HG02973 (cell line): ENCODE data around the gene RSPRY1.
"Not testable (repeated sequence)": the region's sequence is repeated elsewhere in the genome, so short reads cannot be mapped to it uniquely, and the experiment has no call there.

ENCODE experiments used
- ATAC-seq: cut with Tn5 transposase; IDR thresholded peaks from one replicate; pipeline ENCODE4 v1.9.1; 2021; ENCODE audit warnings: moderate library complexity; ENCODE audit not compliant: unreplicated experiment

Gene RSPRY1

DNA sequence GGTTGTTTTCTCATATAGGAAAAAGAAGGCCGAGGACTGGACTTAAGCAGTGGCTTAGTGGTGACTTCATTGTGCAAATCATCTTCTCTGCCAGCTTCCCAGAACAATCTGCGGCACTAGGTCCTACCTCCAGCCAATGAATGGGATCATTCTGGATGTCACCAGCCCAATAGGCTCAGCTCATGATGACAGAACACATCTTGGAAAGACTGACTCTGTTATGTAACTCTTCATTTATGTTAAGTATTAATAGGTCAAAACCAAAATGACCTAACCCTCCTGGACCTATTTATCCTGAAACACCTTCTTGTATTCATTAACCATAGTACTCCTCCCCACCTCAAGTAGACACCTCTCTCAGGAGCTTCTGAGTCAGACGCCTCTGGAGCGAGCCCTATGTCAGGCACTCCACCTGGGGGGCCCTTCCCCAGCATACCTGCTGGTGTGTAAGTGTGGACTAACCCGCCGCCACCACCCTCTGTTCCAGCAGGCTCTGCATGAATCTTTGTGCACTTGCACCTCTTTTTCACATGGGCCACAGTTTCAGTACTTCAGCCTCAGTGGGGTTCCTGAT, 66.1 kb downstream of the RSPRY1 start:
- no peak for ATAC-seq

DNA sequence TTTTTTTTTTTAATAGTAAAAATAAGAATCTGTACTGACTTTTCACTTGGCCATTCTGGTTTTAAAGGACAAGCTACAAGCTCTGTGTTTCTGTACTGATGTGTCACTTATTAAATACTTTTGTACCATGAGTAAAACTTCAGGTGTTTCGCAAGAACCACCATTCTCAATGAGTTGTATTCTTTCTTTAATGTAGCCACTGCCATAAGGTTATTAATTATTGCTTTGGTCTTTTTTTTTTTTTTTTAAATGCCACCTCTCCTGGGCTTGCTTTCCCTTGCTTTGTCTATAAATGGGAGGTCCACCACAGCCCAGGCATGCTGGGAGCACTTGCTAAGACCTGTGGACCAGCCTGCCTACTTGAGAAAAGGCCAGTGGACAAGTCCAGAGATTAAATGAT, 67.3 kb downstream of the RSPRY1 start:
- no peak for ATAC-seq

- ATAC-seq: no peak
Measured at GRCh38 chr16:57255686-57256415, 69.7 kb downstream of the RSPRY1 start.

GRCh38 chr16:57256601-57257395, 70.7 kb downstream of the RSPRY1 start:
- ATAC-seq: no peak

- ATAC-seq: no peak
Measured at GRCh38 chr16:57257455-57258070, 71.4 kb downstream of the RSPRY1 start.

DNA sequence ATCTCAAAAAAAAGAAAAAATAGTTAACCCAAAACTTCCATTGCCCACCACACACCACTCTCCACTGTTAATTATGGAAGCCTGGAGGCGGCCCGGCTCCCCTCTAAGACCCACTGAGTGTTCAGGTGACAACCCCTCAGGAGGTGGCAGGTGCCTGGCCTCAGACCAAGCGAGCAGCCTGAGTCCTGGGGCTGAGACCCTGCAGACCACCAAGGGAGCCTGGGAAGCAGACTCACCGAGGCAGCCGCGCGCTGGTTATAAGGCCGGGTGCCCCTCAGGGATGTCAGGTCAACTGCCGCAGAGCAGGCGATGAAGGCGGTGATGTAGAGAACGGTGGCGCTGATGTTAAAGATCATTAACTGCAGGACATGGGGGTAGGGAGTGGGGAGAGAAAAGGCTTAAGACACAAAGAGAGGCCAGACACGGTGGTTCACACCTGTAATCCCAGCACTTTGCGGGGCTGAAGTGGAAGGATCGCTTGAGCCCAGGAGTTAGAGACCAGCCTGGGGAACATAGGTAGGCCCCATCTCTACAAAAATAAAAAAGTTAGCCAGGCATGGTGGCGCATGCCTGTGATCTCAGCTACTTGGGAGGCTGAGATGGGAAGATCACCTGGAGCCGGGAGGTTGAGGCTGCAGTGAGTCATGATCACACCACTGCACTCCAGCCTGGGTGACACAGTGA, 72.2 kb downstream of the RSPRY1 start:
- no peak for ATAC-seq

GRCh38 chr16:57258910-57259475, 72.9 kb downstream of the RSPRY1 start:
- ATAC-seq: no peak

DNA sequence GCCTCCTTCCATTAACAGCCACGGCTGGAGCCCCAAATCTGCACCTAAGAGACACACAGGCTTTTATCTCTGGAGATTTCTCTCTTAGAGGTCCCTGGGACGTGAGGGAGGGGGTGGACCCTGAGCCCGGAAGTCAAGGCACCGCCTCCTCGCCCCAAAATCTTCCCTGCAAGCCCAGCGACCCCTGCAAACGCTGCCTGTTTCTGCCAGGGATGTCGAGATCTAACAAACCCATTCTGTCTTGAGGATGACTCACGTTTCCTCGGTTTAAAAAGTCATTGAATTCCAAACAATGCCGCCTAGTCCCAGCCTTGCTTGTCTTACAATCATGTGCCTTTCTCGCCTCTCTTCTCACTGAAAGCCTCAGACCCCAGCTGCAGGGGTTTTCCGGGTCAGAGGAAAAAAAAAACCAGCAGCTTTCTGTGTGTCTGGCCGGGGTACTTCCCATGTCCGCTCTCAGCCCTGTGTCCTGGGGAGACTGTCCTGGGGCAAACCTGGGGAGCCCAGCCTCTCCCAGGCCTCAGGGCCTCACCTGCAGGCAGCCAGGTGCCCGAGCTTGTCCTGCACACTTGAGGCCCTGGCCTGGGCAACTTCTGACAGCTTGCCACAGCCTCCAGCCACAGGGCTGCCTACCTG, 74.3 kb downstream of the RSPRY1 start:
- ATAC-seq: no peak

DNA sequence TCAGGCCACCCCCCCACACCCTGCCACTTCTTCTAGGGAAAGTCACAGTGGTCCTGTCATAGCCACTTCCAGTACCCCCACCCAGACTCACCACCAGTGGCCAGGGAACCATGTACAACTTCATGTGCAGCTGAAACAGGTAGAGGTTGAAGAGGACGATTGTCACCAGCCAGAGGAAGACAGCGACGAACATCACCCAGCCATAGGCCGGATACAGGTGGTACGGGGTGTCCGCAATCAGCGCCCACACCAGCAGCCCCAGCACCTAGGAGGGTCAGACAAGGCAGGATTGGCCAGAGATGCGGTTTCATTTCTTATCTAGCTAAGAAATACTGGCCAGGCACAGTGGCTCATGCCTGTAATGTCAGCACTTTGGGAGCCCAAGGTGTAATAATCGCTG, 75.7 kb downstream of the RSPRY1 start:
- ATAC-seq: no peak

- no peak for ATAC-seq
Measured at GRCh38 chr16:57262841-57263540, 76.9 kb downstream of the RSPRY1 start.

DNA sequence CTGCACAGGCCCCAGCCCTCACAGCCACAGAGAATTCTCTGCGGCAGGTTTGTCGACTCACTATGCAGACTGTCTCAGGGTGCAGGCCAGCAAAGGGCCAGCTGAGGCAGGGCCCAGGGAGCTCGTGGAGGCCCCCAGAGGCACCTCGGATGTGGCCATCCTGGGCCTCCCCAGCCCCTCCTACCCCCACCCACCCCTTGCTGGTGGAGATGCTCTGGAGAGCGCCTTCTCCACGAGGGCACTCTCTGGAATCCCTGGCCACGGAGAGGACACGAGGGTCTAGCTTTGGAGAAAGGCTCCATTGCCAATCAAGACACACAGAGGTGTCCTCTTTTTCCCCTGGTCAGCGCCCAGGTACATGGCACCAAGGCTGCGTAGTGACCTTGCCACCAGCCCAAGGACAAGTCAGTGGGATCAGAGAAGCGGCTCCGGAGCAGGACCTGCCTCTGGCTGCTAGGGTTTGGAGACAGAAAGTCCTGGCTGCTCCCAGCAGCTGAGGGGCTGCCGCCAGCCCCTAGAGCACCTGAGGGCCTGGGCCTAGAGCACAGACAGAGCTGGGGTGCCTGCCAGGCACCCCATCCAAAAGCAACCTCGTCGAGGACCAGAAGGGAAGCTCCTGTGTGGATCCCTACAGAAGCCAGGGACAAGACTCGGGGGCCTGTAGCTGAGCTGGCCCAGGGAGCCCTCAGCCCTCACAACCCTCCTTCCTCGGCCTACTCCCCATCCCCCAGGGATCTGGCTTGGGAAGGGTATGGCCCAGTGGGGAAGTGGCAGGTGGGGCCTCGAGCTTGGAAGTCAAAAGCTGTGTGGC, 77.6 kb downstream of the RSPRY1 start:
- ATAC-seq: no peak

DNA sequence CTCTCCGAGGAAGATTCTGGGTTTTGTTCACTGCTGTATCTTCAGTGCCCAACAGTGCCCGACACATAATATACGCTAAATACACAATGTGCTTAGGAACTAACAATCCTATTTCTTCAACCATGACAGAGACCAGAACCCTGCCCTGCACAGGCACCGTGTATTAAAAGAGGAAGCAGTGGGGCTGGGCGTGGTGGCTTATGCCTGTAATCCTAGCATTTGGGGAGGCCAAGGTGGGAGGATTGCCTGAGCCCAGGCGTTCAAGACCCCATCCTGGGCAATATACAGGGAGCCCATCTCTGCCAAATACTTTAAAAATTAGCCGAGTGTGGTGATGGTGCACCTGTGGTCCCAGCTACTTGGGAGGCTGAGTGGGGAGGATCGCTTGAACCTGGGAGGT, 78.3 kb downstream of the RSPRY1 start:
- ATAC-seq: no peak

DNA sequence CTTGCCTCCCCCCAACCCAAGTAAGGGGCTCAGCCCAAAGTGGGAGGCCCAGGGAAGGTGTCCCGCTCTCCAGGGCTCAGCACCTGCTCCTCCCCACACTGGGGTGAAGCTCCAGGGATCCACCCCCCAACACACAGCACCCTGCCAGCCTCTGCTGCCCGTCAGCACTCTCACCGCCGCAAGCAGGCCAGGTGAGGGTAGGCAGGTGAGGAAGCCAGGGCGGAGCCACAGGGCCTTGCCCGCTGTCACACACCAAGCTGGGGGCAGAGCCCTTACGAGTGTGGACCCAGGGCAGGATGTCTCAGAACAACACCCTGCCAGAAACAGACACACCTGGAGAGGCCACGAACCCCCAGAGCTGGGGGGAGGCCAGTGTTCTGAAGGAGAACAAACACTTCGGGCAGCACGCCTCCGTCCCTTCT, 78.8 kb downstream of the RSPRY1 start:
- no peak for ATAC-seq

- ATAC-seq: no peak
Measured at GRCh38 chr16:57265850-57266530, 79.9 kb downstream of the RSPRY1 start.

GRCh38 chr16:57266531-57267260, 80.6 kb downstream of the RSPRY1 start:
- ATAC-seq: no peak

DNA sequence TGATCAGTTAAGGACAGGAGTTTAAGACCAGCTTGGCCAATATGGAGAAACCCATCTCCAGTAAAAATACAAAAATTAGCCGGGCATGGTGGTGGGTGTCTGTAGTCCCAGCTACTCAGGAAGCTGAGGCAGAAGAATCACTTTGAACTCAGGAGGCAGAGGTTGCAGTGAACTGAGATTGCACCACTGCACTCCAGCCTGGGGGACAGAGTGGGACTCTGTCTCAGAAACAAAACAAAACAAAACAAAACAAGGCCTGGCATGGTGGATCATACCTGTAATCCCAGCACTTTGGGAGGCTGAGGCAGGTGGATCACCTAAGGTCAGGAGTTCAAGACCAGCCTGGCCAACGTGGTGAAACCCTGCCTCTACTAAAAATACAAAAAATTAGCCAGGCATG, 81.2 kb downstream of the RSPRY1 start:
- not testable (repeated sequence) for ATAC-seq
